HepG2 (cell line): ENCODE measurements around the gene CR1L. TPM values are rescaled to one million over a fixed set of nuclear protein-coding genes. Genes with fewer than 3 reads are reported as not detected.

Experiments used
- ATAC-seq: fragments of 200-7000 bp; cut with Tn5 transposase; 3 replicates; pipeline ENCODE4 v1.9.1; 2020; ENCODE audit warnings: mild to moderate bottlenecking, moderate library complexity
- BruUV-seq: library from RNA; stranded (reverse); fragments of 400-500 nt; replicated peaks from 2 replicates; lab custom pipeline; 2021; lab: Mats Ljungman, UMichigan
- CTCF ChIA-PET: fragments of 300-600 bp; formaldehyde crosslinking; extraction: SDS; loops from one replicate; lab custom pipeline; 2021; ENCODE audit warnings: low total read pairs, inconsistent platforms, low intra/inter-chr PET ratio; lab: Yijun Ruan, JAX
- POLR2A ChIA-PET: fragments of 350-600 bp; sonication (Branson Sonifier 250); formaldehyde crosslinking; loops from one replicate; lab custom pipeline; 2020; ENCODE audit warnings: antibody characterized with exemption, inconsistent platforms; lab: Yijun Ruan, JAX
- DNase-seq: peaks from one replicate; pipeline ENCODE4 v3.0.0-alpha.2; 2015; ENCODE audit warnings: low spot score
- FAIRE-seq: peaks from 3 replicates; lab custom pipeline; 2011; peaks lifted over from hg19 to GRCh38; lab: Jason Lieb, UNC
- H2AFZ ChIP-seq: one replicate; pipeline ENCODE4 v1.6.1; 2011; ENCODE audit warnings: low read length, inconsistent platforms
- H3K27ac ChIP-seq: fragments of 300-600 bp; 3 replicates; pipeline ENCODE4 v1.8.0; 2011; ENCODE audit warnings: mixed run types, mild to moderate bottlenecking, mixed read lengths, low read length, inconsistent platforms; ENCODE audit not compliant: insufficient read depth; ENCODE audit errors: extremely low read length
- H3K27me3 ChIP-seq, 2 experiments: fragments of 200-600 bp in 1 of 2; 2 replicates in 1 of 2; 3 replicates in 1 of 2; pipeline versions ENCODE4 v1.6.0 to v1.8.0; 2011; ENCODE audit warnings: low read length in 2 of 2, mild to moderate bottlenecking in 2 of 2, moderate library complexity in 2 of 2, inconsistent platforms in 1 of 2; ENCODE audit not compliant: insufficient read depth in 2 of 2, control insufficient read depth in 1 of 2
- H3K36me3 ChIP-seq, 2 experiments: fragments of 200-600 bp in 1 of 2; replicated peaks in 1 of 2; 2 replicates in 1 of 2; 3 replicates in 1 of 2; pipeline versions ENCODE4 v1.5.1 to v1.8.0; 2011; ENCODE audit warnings: low read length in 2 of 2, inconsistent platforms in 1 of 2; ENCODE audit not compliant: insufficient read depth in 2 of 2, control insufficient read depth in 1 of 2
- H3K4me1 ChIP-seq: 2 replicates; pipeline ENCODE4 v1.5.1; 2012; ENCODE audit warnings: low read length, inconsistent platforms; ENCODE audit not compliant: insufficient read depth
- H3K4me2 ChIP-seq: 2 replicates; pipeline ENCODE4 v1.6.0; 2011; ENCODE audit warnings: low read depth, low read length, inconsistent platforms
- H3K4me3 ChIP-seq, 3 experiments: fragments of 200-600 bp in 1 of 3; sonication (generic), shearing (Covaris generic) in 1 of 3; replicated peaks in 1 of 3; 2 replicates each; pipeline ENCODE4 v1.5.1; 2011 to 2016; ENCODE audit warnings: low read length in 3 of 3, inconsistent platforms in 2 of 3, low read depth in 2 of 3, mild to moderate bottlenecking in 2 of 3, control low read depth in 1 of 3, mixed read lengths in 1 of 3; ENCODE audit not compliant: insufficient read depth in 1 of 3
- H3K79me2 ChIP-seq: one replicate; pipeline ENCODE4 v1.6.1; 2011; ENCODE audit warnings: low read length, inconsistent platforms; ENCODE audit not compliant: insufficient read depth
- H3K9ac ChIP-seq: 2 replicates; pipeline ENCODE4 v1.6.0; 2011; ENCODE audit warnings: mild to moderate bottlenecking, low read depth, low read length, inconsistent platforms; ENCODE audit not compliant: insufficient read depth
- H3K9me3 ChIP-seq: 2 replicates; pipeline ENCODE4 v1.5.1; 2012; ENCODE audit warnings: mild to moderate bottlenecking, low read length
- H4K20me1 ChIP-seq: 2 replicates; pipeline ENCODE4 v1.6.0; 2011; ENCODE audit warnings: inconsistent platforms, mild to moderate bottlenecking, low read length, moderate library complexity; ENCODE audit not compliant: insufficient read depth
- FLYWCH1 ChIP-seq: sonication (generic); formaldehyde crosslinking; IDR thresholded peaks from 2 replicates; pipeline ENCODE4 v1.8.1; 2023; ENCODE audit warnings: mild to moderate bottlenecking, missing genetic modification reagents
- FOXC1 ChIP-seq: sonication (generic); formaldehyde crosslinking; IDR thresholded peaks from 2 replicates; pipeline ENCODE4 v1.8.0; 2022; ENCODE audit warnings: mild to moderate bottlenecking, missing genetic modification reagents, borderline replicate concordance
- GLI4 ChIP-seq: sonication (generic); formaldehyde crosslinking; IDR thresholded peaks from 2 replicates; pipeline ENCODE4 v1.5.1; 2020; ENCODE audit warnings: missing genetic modification reagents, mild to moderate bottlenecking, moderate library complexity, borderline replicate concordance
- JDP2 ChIP-seq: sonication (generic); formaldehyde crosslinking; IDR thresholded peaks from 2 replicates; pipeline ENCODE4 v1.8.1; 2022; ENCODE audit warnings: missing genetic modification reagents, borderline replicate concordance
- PHF8 ChIP-seq: sonication (generic); formaldehyde crosslinking; IDR thresholded peaks from 2 replicates; pipeline ENCODE4 v1.5.0; 2020; ENCODE audit warnings: missing genetic modification reagents
- POGZ ChIP-seq: sonication (generic); formaldehyde crosslinking; IDR thresholded peaks from 2 replicates; pipeline ENCODE4 v1.4.0; 2020; ENCODE audit warnings: mild to moderate bottlenecking, missing genetic modification reagents
- SOX6 ChIP-seq, 2 experiments: fragments of 450-650 bp in 1 of 2; sonication (generic) in 1 of 2; formaldehyde crosslinking in 1 of 2; IDR thresholded peaks; 2 replicates each; pipeline versions ENCODE4 v1.4.0 to v1.6.1; 2017 to 2020; ENCODE audit warnings: antibody characterized with exemption in 1 of 2, mild to moderate bottlenecking in 1 of 2, missing genetic modification reagents in 1 of 2
- SP2 ChIP-seq: sonication (generic); formaldehyde crosslinking; IDR thresholded peaks from 2 replicates; pipeline ENCODE4 v1.5.1; 2020; ENCODE audit warnings: mild to moderate bottlenecking, missing genetic modification reagents
- ZBTB34 ChIP-seq: sonication (generic); formaldehyde crosslinking; IDR thresholded peaks from 2 replicates; pipeline ENCODE4 v1.8.0; 2022; ENCODE audit warnings: mild to moderate bottlenecking, missing genetic modification reagents
- ZNF17 ChIP-seq: sonication (generic); formaldehyde crosslinking; IDR thresholded peaks from 2 replicates; pipeline ENCODE4 v1.5.0; 2020; ENCODE audit warnings: mild to moderate bottlenecking, missing genetic modification reagents
- ZNF710 ChIP-seq: sonication (generic); formaldehyde crosslinking; IDR thresholded peaks from 2 replicates; pipeline ENCODE4 v1.5.0; 2020; ENCODE audit warnings: mild to moderate bottlenecking, missing genetic modification reagents, borderline replicate concordance
- WGBS: methylation state at CpG from one replicate; pipeline ENCODE4 v1.1.6; 2017; ENCODE audit warnings: low lambda C conversion rate; 5-methylcytosine and 5-hydroxymethylcytosine counted together
- in situ Hi-C: cut with HindIII; loops from 2 replicates; pipeline ENCODE4 v1.10.0; 2017; ENCODE audit warnings: low pct_unique_long_range_greater_than_20kb; ENCODE audit not compliant: extremely low pct_ligation_motif_present
- intact Hi-C: fragments of 100-400 bp; cut with micrococcal nuclease; formaldehyde crosslinking; loops from one replicate; pipeline ENCODE4 v1.10.0; 2022; ENCODE audit not compliant: unreplicated experiment
- polyA plus RNA-seq, 8 experiments: library from polyadenylated mRNA; depleted of rRNA in 3 of 8; stranded (reverse) in 7 of 8; unstranded in 1 of 8; fragments of >200 nt; fragmentation: Illumina TruSeq in 4 of 8; extraction: Trizol in 4 of 8; gene quantifications; 2 replicates each; pipeline versions ENCODE4 v1.2.1 to v1.2.3, GENCODE V29; 2011 to 2016; ENCODE audit warnings: low read depth in 4 of 8, missing spikeins in 1 of 8, mixed read lengths in 1 of 8; ENCODE audit not compliant: insufficient read depth in 1 of 8
- total RNA-seq, 5 experiments: library from RNA; depleted of rRNA; stranded (reverse); fragments of >200 nt; fragmentation: Illumina TruSeq; extraction: Trizol; gene quantifications; 2 replicates each; pipeline ENCODE4 v1.2.3, GENCODE V29; 2016; ENCODE audit warnings: low read depth in 1 of 5

CR1L gene
- total and polyA plus RNA-seq, 2 of the 13 experiments (the other 11 are each of a cell fraction or from before 2014, with no cell fraction given): not detected

GRCh38 chr1:207627496-207627895 is 17.4 kb upstream of the CR1L start:
- no peak for ATAC-seq
- no TSS peak for BruUV-seq
- TF ChIP-seq SOX6 (IDR thresholded peaks at IDR 0.05) (no peak), SOX6 (CRISPR knock-in tag; IDR thresholded peaks at IDR 0.05) (no peak), FLYWCH1 (no peak), ZNF710 (CRISPR knock-in tag) (no peak), ZBTB34 (CRISPR knock-in tag) (no peak)
- Histone ChIP-seq H3K27me3 (no peaks in the 10 kb centered on the region), H3K4me3 (no peak overlapping the region), H4K20me1 (no peaks in the 10 kb centered on the region), H3K9me3 (no peaks in the 10 kb centered on the region), H3K9ac (no peak overlapping the region), H3K36me3 (no peaks in the 10 kb centered on the region), H3K4me2 (no peak overlapping the region), H3K79me2 (no peaks in the 10 kb centered on the region), H3K27ac (no peak overlapping the region), H3K4me1 (no peaks in the 10 kb centered on the region), H2AFZ (no peak overlapping the region)
- POLR2A ChIA-PET: no interaction called here
- intact Hi-C loops (no loop called here), in situ Hi-C loops (no loop called here)
- CTCF ChIA-PET: no interaction called here
- WGBS: 19% methylated on average over 2 of the region's 2 CpGs
- no peak for DNase-seq
- no peak for FAIRE-seq

- H3K27ac ChIP-seq: no peak overlapping the region
- FAIRE-seq (no peak), DNase-seq (no peak), ATAC-seq (no peak)
- no peaks in the 10 kb centered on the region for H3K79me2 ChIP-seq
- no peak overlapping the region for H3K9ac ChIP-seq
- intact Hi-C loops (no loop called here), in situ Hi-C loops (no loop called here)
- no peak overlapping the region for H2AFZ ChIP-seq
- H3K36me3 ChIP-seq: no peaks in the 10 kb centered on the region
- no TSS peak for BruUV-seq
- CTCF ChIA-PET: no interaction called here
- TF ChIP-seq PHF8 (CRISPR knock-in tag) (no peak), JDP2 (CRISPR knock-in tag) (no peak), ZNF17 (CRISPR knock-in tag) (no peak), POGZ (no peak), GLI4 (CRISPR knock-in tag) (no peak), FOXC1 (CRISPR knock-in tag) (no peak), SP2 (no peak)
- H3K4me3 ChIP-seq: no peak overlapping the region
- H3K9me3 ChIP-seq: no peaks in the 10 kb centered on the region
- H4K20me1 ChIP-seq: no peaks in the 10 kb centered on the region
- POLR2A ChIA-PET: no interaction called here
- 10% methylated on average over 5 of the region's 5 CpGs for WGBS
- no peaks in the 10 kb centered on the region for H3K27me3 ChIP-seq
- H3K4me1 ChIP-seq: no peaks in the 10 kb centered on the region
- no peak overlapping the region for H3K4me2 ChIP-seq
These were observed 16.2 kb upstream of the CR1L start for GRCh38 chr1:207628776-207629175.
